Tibial nerve (tissue), 3 donors: ENCODE measurements around the gene NTRK1.

Source experiments
- POLR2A ChIP-seq, 2 donors: fragments of 450-650 bp; IDR thresholded peaks; one replicate each; pipeline ENCODE4 v1.6.1; 2017; ENCODE audit warnings: antibody characterized with exemption in 2 of 2, mild to moderate bottlenecking in 2 of 2, moderate library complexity in 2 of 2
- TF ChIP-seq, protein P1 (sequence below), 5 experiments: fragments of 200-600 bp in 3 of 5; fragments of 450-650 bp in 2 of 5; sonication (generic) in 3 of 5; IDR thresholded peaks; one replicate each; pipeline ENCODE4 v1.5.1; 2016 to 2019; ENCODE audit warnings: antibody characterized with exemption in 5 of 5, mild to moderate bottlenecking in 3 of 5, moderate library complexity in 2 of 5

DNA sequence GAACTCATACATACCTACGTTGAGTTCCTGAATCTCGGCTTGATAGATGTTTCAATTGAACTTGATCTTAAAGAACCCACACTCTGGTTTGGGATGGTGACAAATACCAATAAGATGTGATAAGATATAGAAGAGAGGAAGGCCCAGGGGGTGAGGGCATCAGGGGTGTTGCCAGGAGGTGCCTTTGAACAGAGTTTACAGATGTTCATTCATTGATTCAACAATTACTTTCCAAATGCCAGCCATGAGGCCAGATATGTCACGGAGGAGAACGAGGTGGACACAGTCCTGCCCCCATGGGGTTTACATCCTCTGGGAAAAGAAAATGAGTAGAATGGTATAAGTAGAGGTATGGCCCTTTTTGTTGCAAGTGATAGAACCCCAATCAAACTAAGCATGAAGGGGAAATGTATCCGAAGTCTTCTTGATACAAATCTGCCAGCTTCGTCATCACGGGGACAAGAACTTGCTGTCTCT, 60.4 kb downstream of the NTRK1 start:
- TF ChIP-seq, protein P1, sequence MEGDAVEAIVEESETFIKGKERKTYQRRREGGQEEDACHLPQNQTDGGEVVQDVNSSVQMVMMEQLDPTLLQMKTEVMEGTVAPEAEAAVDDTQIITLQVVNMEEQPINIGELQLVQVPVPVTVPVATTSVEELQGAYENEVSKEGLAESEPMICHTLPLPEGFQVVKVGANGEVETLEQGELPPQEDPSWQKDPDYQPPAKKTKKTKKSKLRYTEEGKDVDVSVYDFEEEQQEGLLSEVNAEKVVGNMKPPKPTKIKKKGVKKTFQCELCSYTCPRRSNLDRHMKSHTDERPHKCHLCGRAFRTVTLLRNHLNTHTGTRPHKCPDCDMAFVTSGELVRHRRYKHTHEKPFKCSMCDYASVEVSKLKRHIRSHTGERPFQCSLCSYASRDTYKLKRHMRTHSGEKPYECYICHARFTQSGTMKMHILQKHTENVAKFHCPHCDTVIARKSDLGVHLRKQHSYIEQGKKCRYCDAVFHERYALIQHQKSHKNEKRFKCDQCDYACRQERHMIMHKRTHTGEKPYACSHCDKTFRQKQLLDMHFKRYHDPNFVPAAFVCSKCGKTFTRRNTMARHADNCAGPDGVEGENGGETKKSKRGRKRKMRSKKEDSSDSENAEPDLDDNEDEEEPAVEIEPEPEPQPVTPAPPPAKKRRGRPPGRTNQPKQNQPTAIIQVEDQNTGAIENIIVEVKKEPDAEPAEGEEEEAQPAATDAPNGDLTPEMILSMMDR (IDR thresholded peaks at IDR 0.05): no peak
- TF ChIP-seq POLR2A (IDR thresholded peaks at IDR 0.05): no peak
